NCI-H1694 treated with DMSO at 0.1 percent for 48 hours (cell line): ENCODE results near the gene KLK1.
"Not testable (repeated sequence)": the region's sequence is repeated elsewhere in the genome, so short reads cannot be mapped to it uniquely, and the experiment has no call there.

ENCODE experiments used
- DNase-seq: peaks from one replicate; lab custom pipeline; 2025; lab: John Stamatoyannopoulos, UW

Gene KLK1

DNA sequence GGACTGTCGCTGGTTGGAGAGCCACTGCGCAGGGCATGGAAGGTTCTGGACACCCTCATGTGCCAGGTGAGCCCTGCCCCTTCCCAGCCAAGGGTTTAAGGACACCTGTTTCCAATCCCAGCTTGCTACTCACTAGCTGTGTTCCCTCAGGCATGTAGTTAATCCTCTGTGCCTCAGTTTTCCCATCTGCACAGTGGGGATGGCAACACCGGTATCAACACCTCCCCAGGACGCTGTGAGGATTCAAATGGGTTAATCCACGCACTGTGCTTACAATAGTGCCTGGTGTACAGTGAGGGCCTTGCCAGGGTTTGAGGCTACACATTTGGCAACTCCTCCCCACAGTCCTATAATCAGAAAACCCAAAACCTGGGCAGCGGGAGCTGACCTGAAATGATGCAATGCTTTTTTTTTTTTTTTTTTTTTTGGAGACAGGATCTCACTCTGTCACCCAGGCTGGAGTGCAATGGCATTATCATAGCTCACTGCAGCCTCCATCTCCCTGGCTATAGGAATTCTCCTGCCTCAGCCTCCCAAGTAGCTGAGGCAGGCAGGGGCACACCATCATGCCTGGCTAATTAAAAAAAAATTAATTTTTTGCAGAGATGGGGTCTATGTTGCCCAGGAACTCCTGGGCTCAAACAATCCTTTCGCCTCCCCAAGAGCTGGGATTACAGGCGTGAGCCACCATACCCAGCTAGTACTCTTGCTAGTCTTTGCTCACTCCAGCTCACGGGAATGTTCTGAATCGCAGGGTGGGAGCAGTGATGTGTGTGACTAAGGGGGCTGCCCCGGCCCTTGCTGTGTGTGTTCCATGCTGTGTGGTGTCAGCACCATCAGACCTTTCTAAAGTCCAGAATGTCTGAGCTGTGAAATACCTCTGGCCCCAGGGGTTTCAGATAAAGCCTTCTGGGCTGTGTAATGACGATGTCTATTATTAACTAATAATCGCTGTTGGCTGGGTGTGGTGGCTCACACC is 31.0 kb downstream of the KLK1 start:
- no peak for DNase-seq

DNA sequence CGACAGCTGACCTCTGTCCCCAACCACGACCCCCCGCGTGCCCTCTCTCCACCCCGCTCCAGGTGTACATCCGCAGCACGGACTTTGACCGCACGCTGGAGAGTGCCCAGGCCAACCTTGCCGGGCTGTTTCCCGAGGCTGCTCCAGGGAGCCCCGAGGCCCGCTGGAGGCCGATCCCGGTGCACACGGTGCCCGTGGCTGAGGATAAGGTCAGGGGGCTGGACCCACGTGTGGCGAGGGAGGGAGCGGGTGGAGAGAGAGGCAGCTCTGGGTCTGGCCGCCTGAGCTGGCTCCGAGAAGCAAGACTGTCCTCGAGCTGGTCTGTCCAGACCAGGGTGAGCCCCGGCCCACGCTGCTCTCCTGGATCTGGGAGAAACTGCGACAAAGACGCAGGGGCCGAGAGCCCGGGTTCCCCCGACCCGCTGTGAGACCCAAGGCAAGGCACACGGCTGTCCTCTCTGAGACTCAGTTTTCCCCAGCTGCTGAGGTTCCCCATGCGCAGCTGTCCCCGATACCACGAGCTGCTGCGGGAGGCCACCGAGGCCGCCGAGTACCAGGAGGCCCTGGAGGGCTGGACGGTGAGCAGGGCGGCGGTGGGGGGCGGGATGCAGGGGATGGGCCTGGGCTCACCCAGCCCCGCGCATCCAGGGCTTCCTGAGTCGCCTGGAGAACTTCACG is 31.9 kb downstream of the KLK1 start:
- no peak for DNase-seq

DNA sequence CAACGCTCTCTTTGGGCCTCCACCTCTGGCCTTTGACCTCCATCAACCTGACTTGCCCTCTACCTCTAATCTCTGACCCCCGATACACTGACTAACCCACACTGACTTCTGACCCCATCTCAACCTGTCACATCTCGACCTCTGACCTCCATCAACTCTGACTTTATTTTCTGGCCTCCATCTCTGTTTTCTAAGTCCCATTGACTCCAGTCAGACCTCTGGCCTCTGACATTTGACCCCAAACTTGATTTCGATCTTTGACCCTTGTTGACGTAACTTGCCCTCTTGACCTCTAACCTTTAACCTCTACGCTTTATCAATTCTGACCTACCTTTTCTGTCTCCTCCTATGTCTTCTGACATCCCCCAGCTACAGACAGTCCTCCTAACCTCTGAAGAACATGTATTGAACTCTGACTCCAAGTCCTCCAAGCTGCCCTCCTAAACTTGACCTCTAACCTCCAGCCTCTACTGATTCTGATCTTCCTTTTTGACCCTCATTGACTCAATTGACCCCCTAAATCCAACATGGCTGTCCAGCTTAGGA is 32.6 kb downstream of the KLK1 start:
- DNase-seq = no peak

DNA sequence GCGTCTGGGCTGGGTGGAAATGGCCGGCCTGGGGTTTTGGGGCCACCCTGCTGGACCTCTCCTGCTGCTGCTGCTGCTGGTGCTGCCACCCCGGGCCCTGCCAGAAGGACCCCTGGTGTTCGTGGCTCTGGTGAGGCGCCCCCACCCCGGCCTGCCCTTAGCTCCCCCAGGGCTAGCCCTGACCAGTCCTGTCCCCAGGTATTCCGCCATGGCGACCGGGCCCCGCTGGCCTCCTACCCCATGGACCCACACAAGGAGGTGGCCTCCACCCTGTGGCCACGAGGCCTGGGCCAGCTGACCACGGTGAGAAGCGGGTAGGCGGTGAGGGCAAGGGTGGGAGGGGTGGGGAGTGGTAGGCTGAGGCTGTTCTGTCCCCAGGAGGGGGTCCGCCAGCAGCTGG is 33.2 kb downstream of the KLK1 start, which contains the start of gene ACP4:
Gene ACP4 (plus strand): TSS at position 20 of the 400 bp plus-strand sequence. CDS start 0 bp downstream, at position 20.
- no peak for DNase-seq

DNA sequence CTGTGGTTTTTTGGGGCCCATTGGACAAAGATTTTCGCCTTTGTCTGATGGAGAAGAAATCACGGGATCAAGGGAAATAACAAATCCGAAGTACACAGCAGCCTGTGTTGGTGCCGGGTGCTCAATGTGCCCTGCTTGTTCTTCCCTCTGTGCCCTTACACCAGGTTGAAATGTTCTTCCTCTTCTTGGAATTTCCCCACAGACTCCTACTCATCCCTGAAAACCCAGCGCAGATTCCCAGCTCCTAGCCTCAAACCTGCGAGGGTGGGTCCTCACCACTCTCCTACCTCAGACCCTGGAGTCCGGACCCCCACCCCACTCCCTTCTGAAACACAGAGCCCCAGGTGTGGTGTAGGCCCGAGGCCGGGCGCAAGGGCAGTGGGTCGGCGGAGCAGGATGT is 38.3 kb downstream of the KLK1 start:
- no peak for DNase-seq

DNA sequence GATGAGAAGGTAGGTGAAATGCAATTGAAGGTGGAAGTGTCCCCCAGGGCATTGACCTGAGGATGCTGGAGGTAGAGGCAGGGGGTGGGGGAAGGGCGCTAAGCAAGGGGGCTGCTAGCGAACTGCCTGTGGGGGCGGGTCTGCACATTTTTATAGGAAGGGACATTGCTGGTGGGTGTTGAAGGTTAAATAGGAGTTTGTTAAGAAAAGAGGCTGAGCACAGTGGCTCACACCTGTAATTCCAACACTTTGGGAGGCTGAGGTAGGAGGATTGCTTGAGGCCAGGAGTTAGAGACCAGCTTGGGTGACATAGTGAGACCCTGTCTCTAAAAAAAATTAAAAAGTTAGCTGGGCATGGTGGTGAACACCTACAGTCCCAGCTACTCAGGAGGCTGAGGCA is 38.9 kb downstream of the KLK1 start:
- no peak for DNase-seq

DNA sequence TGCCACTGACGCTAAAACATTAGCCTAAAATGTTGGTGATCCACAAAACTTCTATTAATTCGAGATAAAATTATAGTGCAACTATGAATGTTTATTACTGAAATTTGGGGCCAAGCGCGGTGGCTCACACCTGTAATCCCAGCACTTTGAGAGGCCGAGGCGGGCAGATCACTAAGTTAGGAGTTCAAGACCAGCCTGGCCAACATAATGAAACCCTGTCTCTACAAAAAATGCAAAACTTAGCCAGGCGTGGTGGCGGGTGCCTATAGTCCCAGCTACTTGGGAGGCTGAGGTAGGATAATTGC is 39.8 kb downstream of the KLK1 start:
- DNase-seq = not testable (repeated sequence)

DNA sequence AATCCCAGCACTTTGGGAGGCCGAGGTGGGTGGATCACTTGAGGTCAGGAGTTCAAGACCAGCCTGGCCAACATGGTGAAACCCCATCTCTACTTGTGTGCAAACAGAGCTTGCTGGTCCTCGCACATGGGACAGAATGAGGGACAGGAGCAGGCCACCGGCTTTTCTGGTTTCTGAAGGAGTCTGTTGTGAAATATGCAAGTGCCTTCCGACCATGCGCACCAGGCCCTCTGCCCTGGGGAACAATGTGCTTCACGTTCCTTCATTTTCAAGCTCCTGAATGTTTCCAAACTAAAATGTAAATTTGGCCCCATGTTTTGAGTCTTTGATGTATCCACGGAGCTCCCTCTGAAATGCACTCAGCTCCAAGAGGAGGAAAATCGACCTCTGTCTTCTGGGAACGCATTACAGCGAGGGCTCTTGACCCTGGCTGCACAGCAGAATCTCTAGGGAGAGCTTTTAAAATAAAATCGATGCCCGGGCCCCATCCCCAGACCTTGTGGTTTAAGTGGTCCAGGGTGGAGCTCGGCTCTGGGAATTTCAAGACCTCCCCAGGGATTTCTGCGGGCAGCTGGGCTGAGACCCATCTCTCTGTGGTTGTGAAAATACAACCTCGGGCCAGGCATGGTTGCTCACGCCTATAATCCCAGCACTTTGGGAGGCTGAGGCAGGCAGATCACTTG is 42.7 kb downstream of the KLK1 start:
- DNase-seq = no peak

DNA sequence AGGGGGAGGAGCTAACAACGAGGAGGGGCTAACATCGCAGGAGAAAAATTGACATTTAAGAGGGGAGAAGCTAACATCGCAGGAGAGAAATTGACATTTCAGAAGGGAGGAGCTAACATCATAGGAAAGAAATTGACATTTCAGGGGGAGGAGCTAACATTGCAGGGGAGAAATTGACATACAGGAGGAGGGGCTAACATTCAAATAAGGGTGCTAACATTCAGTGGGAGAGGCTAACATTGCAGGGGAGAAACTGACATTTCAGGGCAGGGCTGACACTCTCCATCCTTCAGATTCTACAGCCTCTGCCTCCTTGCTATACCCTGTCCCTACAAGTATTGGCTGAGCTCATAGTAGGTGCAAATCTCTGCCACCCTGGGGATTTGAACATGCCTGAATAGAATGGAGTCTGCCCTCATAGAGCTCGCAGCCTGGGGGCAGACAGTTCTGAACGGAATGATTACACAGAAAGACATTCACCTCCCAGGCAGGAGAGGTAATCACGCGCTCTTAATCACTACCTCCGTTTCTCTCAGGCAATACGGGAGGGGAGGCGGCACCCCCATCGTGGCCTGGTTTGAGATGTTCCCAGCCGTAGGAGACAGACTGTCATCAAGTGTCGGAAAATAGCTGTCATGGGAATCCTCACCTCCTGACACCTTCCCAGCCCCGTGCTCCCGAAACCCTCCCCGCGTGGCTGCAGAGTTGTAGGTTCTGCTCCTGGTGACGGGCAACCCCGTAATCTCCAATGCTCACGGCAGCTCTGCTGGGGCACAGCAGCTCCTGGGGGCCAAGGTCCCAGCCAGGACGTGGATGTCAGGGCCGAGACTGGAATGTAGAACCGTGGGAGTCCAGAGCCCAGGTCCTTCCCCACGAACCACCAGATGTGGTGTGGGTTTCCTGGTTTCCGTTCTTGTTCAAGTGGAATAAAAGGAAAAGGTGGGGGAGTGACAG is 43.8 kb downstream of the KLK1 start:
- no peak for DNase-seq

DNA sequence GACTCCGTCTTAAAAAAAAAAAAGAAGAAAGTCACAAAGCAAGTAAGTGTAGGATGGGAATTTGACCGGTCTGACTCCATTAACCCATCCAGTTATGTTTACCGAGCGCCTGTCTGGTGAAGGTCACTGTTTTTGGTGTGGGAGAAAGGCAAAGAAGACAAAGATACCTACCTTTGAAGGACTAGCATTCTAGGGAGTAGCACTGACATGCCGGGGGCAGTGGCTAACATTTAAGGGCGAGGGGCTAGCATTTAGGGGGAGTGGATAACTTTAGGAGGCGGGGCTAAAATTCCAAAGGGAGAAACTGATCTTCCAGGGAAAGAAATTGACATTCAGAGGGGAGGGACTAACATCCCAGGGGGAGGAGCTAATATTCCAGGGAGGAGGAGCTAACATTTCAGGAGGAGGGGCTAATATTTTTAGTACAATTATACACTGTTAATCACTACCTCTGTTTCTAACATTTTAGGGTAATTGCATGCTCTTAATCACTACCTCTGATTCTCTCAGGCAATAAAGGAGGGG is 44.6 kb downstream of the KLK1 start:
- DNase-seq = no peak

DNA sequence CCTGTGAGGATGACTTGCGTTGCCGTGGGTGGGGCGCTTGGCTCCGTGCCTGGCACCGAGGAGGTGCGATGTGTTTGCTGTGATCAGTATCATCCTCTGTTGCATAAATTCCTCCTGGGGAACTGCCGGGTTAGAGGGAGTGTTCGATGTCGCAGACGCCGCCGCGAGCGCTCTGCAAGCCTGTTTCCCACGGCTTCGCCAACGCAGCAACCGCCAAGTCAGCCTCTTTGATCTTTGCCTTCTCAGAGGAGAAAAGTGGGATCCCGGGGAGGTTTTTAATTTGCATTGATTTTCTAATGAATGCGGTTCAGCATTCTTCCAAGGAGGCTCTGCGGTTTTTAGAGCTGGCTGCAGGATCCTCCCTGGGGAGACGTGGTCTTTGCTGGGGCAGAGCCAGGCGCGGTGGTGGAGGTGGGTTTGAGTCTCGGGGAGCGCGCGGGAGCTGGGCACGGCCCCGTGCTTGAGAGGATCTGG is 45.7 kb downstream of the KLK1 start:
- no peak for DNase-seq

DNA sequence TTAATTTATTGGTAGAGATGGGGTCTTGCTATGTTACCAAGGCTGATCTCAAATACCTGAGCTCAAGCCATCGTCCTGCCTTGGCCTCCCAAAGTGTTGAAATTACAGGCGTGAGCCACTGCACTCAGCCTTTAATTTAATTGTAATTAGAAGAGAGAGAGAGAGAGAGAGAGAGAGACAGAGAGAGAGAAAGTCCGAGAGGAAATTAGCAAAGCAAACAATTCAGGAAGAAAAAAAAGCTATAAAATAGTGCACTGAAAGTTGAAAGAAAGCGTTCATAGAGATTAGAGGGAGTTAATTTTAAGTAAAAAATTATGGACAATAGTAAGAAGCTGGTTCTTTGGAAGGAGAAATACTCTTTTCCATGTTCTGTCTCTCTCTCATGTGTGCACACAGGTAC is 46.3 kb downstream of the KLK1 start:
- no peak for DNase-seq

DNA sequence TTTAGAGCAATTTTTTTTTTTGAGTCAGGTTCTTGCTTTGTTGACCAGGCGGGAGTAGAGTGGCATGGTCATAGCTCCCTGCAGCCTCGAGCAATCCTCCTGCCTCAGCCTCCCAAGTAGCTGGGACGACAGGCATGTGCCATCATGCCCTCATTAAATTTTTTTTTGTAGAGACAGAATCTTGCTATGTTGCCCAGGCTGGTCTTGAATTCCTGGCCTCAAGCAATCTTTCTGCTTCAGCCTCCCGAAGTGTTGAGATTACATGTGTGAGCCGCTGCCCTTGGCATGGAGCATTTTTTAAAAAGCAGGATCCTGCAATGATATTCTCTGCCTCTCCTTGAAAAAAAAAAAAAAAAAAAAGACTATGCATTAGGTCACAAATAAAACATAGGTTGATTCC is 47.5 kb downstream of the KLK1 start:
- DNase-seq = no peak

DNA sequence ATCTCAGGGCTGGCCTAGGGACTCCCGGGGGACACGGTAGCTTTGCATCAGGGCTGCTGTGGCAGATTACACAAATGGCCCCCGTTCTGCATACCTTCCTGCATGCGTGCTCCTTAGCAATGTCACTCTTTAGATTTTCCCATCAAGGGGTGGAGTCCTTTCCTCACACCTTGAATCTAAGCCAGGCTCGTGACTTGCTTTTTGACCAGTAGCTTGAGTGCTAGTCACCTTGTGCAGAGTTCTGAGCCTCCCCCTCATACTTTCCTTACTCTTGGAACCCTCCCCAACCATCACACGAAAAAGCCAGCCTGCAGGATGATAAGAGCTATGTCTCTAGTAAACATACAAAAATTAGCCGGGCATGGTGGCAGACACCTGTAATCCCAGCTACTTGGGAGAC is 50.1 kb downstream of the KLK1 start:
- DNase-seq = not testable (repeated sequence)

DNA sequence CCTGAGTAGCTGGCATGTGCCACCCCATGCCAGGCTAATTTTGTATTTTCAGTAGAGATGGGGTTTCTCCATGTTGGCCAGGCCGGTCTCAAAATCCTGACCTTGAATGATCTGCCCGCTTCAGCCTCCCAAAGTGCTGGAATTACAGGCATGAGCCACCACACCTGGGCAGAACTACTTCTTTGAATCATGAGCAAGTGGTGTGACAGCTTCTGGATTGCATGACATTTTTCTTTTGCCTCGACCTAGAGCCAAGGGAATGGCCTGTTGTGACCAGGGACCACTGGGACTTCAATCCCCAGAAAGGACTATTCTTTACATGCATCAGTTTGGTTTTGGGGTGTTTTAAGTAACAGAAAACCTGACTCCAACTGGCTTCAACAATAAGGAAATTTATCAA is 50.7 kb downstream of the KLK1 start:
- not testable (repeated sequence) for DNase-seq

DNA sequence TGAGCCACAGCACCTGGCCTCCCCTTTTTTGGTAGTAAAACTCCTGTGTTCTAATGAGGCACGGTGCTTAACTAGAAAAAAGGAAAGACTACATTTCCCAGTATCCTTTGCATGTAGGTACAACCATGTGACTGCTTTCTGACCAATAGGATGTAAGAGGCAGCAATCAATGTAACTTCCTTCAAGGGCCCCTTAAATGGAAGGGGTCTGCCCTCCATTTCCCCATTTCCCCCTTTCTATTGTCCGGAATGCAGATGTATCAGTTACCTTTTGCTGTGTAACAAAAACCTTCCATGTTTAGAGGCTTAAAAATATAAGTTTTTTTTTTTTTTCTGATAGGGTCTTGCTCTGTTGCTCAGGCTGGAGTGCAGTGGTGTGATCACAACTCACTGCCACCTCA is 51.1 kb downstream of the KLK1 start:
- DNase-seq = no peak

DNA sequence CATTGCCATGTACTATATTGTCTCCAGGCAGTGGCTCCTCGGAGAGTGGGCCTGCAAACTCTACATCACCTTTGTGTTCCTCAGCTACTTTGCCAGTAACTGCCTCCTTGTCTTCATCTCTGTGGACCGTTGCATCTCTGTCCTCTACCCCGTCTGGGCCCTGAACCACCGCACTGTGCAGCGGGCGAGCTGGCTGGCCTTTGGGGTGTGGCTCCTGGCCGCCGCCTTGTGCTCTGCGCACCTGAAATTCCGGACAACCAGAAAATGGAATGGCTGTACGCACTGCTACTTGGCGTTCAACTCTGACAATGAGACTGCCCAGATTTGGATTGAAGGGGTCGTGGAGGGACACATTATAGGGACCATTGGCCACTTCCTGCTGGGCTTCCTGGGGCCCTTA is 52.7 kb downstream of the KLK1 start:
- DNase-seq = no peak

DNA sequence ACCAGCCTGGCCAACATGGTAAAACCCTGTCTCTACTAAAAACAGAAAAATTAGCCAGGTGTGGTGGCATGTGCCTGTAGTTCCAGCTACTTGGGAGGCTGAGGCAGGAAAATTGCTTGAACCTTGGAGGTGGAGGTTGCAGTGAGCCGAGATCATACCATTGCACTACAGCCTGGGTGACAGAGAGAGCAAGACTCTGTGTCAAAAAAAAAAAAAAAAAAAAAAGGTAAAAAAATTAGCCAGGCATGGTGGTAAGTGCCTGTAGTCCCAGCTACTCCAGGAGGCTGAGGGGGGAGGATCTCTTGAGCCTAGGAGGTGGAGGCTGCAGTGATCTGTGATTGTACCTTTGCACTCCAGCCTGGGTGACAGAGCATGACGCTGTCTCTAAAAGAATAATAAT is 53.4 kb downstream of the KLK1 start, which contains the start of gene GPR32:
Gene GPR32 (plus strand): TSS at position 301 of the 400 bp plus-strand sequence. CDS start 137 bp downstream, outside the sequence.
- DNase-seq = not testable (repeated sequence)
